ENCODE measurements around the gene DAGLA. TPM values are rescaled to one million over a fixed set of nuclear protein-coding genes. Genes with fewer than 3 reads are reported as not detected.
"Not testable (repeated sequence)": the region's sequence is repeated elsewhere in the genome, so short reads cannot be mapped to it uniquely, and the experiment has no call there.

The DAGLA gene
- total RNA-seq, 4 donors from 2014 or later = 1.1 to 5.4 (median 3.0) TPM

DNA sequence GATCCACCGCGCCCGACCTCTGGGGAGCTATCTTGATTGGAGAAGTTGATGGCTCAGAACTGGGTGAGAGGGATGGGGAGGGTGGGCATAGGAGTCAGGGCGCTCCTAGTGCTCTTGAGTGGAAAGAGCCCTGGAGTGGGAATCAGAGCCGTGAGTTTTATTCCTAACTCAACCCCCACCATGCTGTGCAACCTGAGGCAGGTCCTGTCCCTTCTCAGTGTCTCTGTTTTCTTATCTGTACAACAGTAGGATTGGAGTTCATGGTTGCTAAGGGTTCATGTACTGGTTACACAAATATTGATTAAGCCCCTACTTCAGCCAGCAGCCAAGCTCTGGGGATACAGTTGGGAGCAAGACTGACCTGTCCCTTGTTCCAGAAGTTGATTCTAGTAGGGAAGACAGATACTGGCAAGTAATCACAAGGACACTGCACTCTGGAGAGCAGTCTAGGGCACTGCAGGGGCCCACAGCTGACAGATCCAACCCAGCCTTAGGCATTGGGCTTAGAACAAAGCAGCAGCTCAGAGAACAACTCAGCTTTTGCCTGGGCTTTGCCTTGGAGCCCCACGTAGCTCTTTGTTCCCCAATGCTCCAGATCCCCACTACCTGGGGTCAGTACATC is 12.4 kb upstream of the DAGLA start:
- no peaks in the 10 kb centered on the region for H3K9me3 ChIP-seq
- no peaks in the 10 kb centered on the region for H3K36me3 ChIP-seq
- H3K27ac ChIP-seq = no peak overlapping the region
- H3K4me3 ChIP-seq = no peak overlapping the region
- no peaks in the 10 kb centered on the region for H3K27me3 ChIP-seq
- WGBS, 2 donors = 76 to 81% methylated on average over 6 of the region's 6 CpGs
- H3K4me1 ChIP-seq = no peaks in the 10 kb centered on the region
- no peak for DNase-seq (ENCODE audit: low spot score in 2 of 2)
- TF ChIP-seq, protein P1, sequence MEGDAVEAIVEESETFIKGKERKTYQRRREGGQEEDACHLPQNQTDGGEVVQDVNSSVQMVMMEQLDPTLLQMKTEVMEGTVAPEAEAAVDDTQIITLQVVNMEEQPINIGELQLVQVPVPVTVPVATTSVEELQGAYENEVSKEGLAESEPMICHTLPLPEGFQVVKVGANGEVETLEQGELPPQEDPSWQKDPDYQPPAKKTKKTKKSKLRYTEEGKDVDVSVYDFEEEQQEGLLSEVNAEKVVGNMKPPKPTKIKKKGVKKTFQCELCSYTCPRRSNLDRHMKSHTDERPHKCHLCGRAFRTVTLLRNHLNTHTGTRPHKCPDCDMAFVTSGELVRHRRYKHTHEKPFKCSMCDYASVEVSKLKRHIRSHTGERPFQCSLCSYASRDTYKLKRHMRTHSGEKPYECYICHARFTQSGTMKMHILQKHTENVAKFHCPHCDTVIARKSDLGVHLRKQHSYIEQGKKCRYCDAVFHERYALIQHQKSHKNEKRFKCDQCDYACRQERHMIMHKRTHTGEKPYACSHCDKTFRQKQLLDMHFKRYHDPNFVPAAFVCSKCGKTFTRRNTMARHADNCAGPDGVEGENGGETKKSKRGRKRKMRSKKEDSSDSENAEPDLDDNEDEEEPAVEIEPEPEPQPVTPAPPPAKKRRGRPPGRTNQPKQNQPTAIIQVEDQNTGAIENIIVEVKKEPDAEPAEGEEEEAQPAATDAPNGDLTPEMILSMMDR (IDR thresholded peaks at IDR 0.05) = no peak
- TF ChIP-seq EP300 (IDR thresholded peaks at IDR 0.05) = no peak
- no peak for TF ChIP-seq POLR2A (IDR thresholded peaks at IDR 0.05)

DNA sequence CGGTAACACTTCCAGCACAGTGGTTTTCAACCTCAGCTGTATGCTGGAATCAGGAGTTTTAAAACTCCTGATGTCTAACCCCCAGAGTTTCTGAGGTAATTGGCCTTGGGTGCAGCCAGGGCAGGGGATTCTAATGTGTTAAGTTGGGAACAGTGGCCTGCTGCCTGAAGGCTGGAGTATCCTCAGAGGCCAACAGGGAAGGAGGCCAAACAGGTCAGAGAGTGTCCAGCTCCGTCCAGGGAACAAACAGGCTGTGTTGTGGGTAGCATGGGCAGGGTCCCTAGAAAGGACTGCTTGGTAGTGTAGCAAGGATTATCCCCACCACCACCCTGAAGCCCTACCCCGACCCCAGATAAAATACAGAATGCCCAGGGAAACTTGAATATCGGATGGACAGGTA is 10.8 kb upstream of the DAGLA start:
- Histone ChIP-seq H3K9me3 (no peaks in the 10 kb centered on the region), H3K36me3 (no peaks in the 10 kb centered on the region), H3K4me1 (no peaks in the 10 kb centered on the region), H3K27ac (no peak overlapping the region), H3K4me3 (no peak overlapping the region), H3K27me3 (no peaks in the 10 kb centered on the region)
- WGBS, 2 donors = 68 to 81% methylated on average over 4 of the region's 4 CpGs
- TF ChIP-seq, protein P1 (IDR thresholded peaks at IDR 0.05) = no peak
- no peak for TF ChIP-seq POLR2A (IDR thresholded peaks at IDR 0.05)
- TF ChIP-seq EP300 (IDR thresholded peaks at IDR 0.05) = no peak
- no peak for DNase-seq (ENCODE audit: low spot score in 2 of 2)

DNA sequence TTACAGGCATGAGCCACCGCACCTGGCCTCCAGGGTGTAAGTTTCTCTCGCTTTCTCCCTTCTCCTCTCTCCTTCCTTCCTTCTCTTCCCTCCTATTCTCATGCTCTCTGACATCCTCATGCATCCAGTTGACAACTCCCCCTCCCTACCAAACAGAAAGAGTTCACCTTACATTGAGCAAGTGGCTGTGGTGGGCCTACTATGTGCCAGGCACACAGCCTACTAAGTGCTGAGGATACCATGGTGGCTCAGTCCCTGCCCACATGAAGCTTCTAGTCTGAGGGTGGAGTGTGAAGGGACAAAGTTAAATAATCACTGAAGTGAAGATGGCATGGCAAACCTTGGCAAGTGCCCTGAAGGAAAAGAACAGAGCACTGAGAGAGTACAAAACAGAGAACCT is 9.6 kb upstream of the DAGLA start:
- Histone ChIP-seq H3K4me3 (no peak overlapping the region), H3K36me3 (no peaks in the 10 kb centered on the region), H3K4me1 (no peaks in the 10 kb centered on the region), H3K9me3 (no peaks in the 10 kb centered on the region), H3K27ac (no peak overlapping the region), H3K27me3 (peaks cover 0 to 5% of the 10 kb centered on the region in 2 donors)
- DNase-seq (ENCODE audit: low spot score in 2 of 2) = no peak
- 91 to 98% methylated on average over 2 of the region's 2 CpGs for WGBS, 2 donors
- TF ChIP-seq EP300 (IDR thresholded peaks at IDR 0.05) = no peak
- TF ChIP-seq, protein P1 (IDR thresholded peaks at IDR 0.05) = no peak
- TF ChIP-seq POLR2A (IDR thresholded peaks at IDR 0.05) = no peak

DNA sequence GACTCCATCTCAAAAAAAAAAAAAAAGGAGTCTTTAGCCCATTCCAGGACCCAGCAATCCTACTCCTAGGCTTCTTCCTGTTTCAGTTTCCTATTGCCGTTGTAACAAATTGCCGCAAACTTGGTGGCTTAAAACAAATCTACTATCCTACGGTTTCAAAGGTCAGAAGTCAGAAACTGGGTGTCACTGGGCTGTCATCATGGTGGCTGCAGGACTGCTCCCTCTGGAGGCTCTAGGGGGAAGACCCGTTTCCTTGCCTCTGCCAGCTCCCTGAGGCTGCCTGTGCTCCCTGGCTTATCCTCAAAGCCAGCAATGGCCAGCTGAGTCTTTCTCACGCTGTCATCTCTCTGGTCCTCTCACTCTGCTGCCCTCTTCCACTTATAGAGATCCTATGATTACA is 8.7 kb upstream of the DAGLA start:
- no peak overlapping the region for H3K27ac ChIP-seq
- TF ChIP-seq EP300 (IDR thresholded peaks at IDR 0.05) = no peak
- TF ChIP-seq POLR2A (IDR thresholded peaks at IDR 0.05) = no peak
- TF ChIP-seq, protein P1 (IDR thresholded peaks at IDR 0.05) = no peak
- H3K4me1 ChIP-seq = no peaks in the 10 kb centered on the region
- H3K9me3 ChIP-seq = no peaks in the 10 kb centered on the region
- 49 to 50% methylated on average over 5 of the region's 5 CpGs for WGBS, 2 donors
- peaks cover 0 to 5% of the 10 kb centered on the region in 2 donors for H3K27me3 ChIP-seq
- DNase-seq (ENCODE audit: low spot score in 2 of 2) = no peak
- H3K36me3 ChIP-seq = no peaks in the 10 kb centered on the region
- no peak overlapping the region for H3K4me3 ChIP-seq

DNA sequence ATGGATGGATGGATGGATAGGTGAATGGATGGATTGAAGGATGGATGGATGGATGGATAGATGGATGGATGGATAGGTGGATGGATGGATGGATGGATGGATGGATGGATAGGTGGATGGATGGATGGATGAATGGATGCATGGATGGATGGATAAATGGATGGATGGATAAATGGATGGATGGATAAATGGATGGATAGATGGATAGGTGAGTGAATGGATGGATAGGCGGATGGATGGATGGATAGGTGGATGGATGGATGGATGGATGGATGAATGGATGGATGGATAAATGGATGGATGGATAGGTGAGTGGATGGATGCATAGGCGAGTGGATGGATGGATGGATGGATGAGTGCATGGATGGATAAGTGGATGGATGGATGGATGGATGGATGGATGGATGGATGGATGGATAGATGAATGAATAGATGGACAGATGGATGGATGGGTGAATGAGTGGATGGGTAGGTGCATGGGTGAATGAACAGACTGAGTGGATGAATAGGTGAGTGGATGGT is 6.2 kb upstream of the DAGLA start:
- DNase-seq (ENCODE audit: low spot score in 2 of 2); H3K4me1 ChIP-seq; H3K9me3 ChIP-seq; H3K27ac ChIP-seq; H3K4me3 ChIP-seq; H3K27me3 ChIP-seq; H3K36me3 ChIP-seq: not testable (repeated sequence)
- WGBS, 2 donors = 67 to 81% methylated on average over 2 of the region's 2 CpGs

Data from tibial nerve (tissue), 4 donors.